Adipocyte (in vitro differentiated cells): ENCODE data around the gene MED15.

Experiments
- DNase-seq: peaks from one replicate; pipeline ENCODE4 v3.0.0-alpha.2; 2015; ENCODE audit warnings: low read depth
- H3K27me3 ChIP-seq: replicated peaks from 2 replicates; pipeline ENCODE4 v1.7.0; 2013; ENCODE audit warnings: mild to moderate bottlenecking, low read length, moderate library complexity; ENCODE audit not compliant: control insufficient read depth, insufficient read depth
- H3K36me3 ChIP-seq: 2 replicates; pipeline ENCODE4 v1.7.0; 2013; ENCODE audit warnings: low read length, mild to moderate bottlenecking, moderate library complexity; ENCODE audit not compliant: control insufficient read depth, insufficient read depth, severe bottlenecking
- H3K4me1 ChIP-seq: 2 replicates; pipeline ENCODE4 v1.7.0; 2013; ENCODE audit warnings: mild to moderate bottlenecking, low read length, moderate library complexity; ENCODE audit not compliant: control insufficient read depth, insufficient read depth
- H3K4me3 ChIP-seq: 2 replicates; pipeline ENCODE4 v1.7.0; 2013; ENCODE audit warnings: mild to moderate bottlenecking, low read length, moderate library complexity
- H3K9ac ChIP-seq: 2 replicates; pipeline ENCODE4 v1.7.0; 2013; ENCODE audit warnings: mild to moderate bottlenecking, low read length, moderate library complexity
- H3K9me3 ChIP-seq: 2 replicates; pipeline ENCODE4 v1.7.0; 2013; ENCODE audit warnings: mild to moderate bottlenecking, low read length, moderate library complexity; ENCODE audit not compliant: control insufficient read depth

The MED15 gene

DNA sequence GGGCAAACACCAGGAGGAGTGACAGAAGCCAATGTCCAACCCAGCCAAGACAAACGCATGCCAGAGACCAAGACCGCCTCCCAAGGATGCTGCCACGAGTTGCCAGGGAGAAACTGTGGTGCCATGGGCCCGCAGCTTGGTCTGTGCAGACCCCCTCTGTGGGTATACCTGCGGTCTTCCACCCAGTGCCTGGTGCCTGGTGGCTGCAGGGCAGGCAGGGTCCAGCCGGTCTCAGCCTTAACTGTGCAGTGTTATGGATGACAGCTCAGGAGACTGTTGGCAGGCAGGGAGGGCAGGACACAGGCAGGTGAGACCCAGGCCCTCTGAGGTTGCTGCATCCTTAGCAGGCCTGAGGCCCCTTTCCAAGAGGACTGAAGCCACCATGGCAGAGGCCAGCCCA lies 97.9 kb downstream of the MED15 start:
- no peaks in the 10 kb centered on the region for H3K4me1 ChIP-seq
- no peaks in the 10 kb centered on the region for H3K9me3 ChIP-seq
- H3K9ac ChIP-seq: no peak overlapping the region
- no peaks in the 10 kb centered on the region for H3K36me3 ChIP-seq
- peaks cover 36% of the 10 kb centered on the region for H3K27me3 ChIP-seq
- H3K4me3 ChIP-seq: no peak overlapping the region
- DNase-seq: no peak

DNA sequence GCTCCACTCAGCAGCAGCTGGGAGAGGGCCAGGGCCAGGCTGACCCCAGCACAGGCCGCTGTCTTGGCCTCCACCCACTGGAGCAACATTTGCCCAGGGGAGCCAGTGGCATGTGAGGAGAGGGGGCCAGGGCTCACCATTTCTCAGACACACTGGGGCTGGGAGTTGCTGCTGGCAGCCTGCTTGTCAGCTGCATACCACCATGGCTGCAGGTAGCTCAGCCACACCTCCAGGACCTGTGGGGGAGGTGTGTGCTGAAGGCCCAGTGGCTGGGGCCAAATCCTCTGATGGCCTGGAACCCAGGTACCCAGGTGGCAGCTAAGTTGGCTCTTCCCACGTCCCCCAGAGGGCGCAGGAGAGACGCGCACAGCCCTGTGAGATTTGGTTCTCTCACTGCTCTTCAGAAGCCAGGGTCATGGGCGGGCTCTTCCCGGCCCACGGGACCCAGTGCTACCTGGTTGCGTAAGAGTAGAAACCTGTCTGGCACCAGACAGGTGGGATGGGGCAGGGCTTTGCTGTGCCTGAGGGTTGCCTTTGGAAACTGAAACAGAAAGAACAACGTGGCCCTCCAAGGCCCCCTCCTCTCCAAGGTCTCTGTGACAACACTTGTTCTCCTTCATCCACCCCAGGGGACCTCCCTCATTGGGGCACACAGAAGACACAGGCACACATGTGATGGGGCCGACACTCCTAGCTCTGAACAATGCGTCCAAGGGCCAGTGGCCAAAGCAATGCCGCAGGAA lies 98.8 kb downstream of the MED15 start:
- Histone ChIP-seq H3K9ac (no peak overlapping the region), H3K36me3 (no peaks in the 10 kb centered on the region), H3K9me3 (no peaks in the 10 kb centered on the region), H3K4me1 (no peaks in the 10 kb centered on the region), H3K4me3 (no peak overlapping the region), H3K27me3 (peaks cover 36% of the 10 kb centered on the region)
- peak; percentile 36 for DNase-seq

DNA sequence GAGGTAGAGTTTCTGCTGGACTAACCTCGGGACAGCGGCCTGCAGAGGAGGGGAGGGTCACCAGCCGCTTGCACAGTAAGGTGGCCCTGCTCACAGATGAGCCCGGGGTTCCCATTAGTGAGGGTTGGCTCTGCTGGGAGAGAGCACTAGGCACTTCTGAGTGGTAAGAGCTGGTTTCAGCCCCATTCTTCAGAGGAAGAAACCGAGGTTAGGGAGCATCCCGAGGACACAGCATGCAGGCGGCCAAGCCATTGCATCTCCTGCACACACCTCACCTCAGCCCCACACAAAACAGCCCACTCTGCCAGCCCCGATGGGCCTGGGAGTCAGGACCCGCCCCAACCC lies 99.3 kb downstream of the MED15 start:
- Histone ChIP-seq H3K9me3 (no peaks in the 10 kb centered on the region), H3K36me3 (no peaks in the 10 kb centered on the region), H3K4me1 (no peaks in the 10 kb centered on the region), H3K4me3 (no peak overlapping the region), H3K27me3 (peaks cover 36% of the 10 kb centered on the region), H3K9ac (no peak overlapping the region)
- DNase-seq: no peak

DNA sequence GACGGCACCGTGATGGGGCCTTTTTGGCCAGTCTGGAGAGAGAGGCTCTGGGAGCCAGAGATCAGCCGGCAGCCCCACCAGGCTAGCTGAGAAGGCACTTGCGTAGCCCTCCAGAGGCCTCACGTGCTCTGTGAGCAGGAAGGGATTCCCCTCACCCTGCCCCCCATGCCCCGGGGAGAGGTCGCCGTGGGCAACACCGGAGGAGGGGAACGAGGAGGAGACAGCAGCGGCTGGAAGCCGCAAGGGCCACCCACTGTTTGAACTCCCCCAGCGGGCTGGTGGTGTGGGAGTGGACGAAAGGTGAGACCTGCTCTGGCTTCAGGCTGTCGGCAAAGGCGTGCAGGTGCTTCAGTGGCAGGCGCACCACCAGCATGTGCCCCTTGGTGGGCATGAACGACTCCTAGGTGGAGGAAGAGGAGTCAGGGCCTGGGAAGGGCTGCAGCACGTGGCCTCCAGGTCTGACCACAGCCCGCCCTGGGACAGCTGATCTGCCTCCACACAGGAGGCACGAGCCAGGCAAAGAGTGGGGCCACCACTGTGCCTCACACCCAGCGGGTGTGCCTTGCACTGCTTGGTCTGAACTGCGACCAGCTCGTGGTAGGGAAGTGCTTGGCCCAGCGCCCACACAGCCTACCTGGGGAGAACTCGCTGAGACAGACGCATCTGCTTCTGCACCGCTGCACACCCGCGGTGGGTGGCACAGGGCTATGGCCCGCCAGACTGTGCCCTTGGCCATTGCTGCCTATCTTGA lies 99.9 kb downstream of the MED15 start:
- H3K27me3 ChIP-seq: peaks cover 35% of the 10 kb centered on the region
- H3K36me3 ChIP-seq: no peaks in the 10 kb centered on the region
- no peak overlapping the region for H3K4me3 ChIP-seq
- no peak for DNase-seq
- H3K9me3 ChIP-seq: no peaks in the 10 kb centered on the region
- H3K9ac ChIP-seq: no peak overlapping the region
- no peaks in the 10 kb centered on the region for H3K4me1 ChIP-seq

DNA sequence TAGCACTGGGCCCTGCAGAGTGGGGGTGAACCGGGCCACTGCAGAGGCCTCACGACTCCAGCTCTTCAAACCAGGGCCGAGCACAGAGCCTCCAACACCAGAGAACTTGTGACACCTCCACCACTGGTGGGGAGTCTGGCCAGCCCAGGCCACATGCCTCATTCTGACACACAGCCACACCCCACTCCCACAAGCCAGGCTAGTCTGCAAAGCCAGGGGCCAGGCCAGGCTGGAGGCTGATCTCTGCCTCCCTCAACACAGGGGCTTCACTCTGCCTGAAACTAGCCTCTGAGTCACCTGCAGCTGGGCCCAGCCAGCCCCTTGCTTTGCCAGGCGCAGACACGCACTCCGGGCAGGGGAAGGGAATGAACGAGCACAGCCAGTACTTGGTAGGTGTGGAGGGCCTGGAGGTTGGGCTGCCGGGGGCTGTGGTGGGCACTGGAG lies 102.9 kb downstream of the MED15 start:
- Histone ChIP-seq H3K27me3 (peaks cover 34% of the 10 kb centered on the region), H3K9ac (no peak overlapping the region), H3K4me1 (no peaks in the 10 kb centered on the region), H3K9me3 (no peaks in the 10 kb centered on the region), H3K36me3 (no peaks in the 10 kb centered on the region), H3K4me3 (no peak overlapping the region)
- no peak for DNase-seq

DNA sequence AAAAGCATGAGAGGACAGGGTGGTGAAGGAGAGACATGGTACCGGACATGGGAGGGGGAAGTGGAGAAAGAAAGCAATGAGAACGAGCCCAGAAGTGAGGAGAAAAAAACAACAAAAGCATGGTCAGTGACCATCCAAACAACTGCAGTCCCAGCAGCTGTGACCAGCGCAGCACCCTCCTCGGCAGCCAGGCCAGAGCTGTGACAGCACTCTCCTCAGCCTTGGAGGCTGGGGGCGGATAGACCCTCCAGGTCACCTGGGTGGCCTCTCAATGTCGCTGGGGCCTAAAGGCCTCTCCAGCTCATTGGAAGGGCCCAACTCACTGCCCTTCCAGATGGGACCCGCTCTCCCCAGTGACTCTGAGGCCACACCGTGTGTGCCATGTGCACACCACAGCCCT lies 103.3 kb downstream of the MED15 start:
- Histone ChIP-seq H3K4me3 (no peak overlapping the region), H3K36me3 (no peaks in the 10 kb centered on the region), H3K27me3 (peaks cover 34% of the 10 kb centered on the region), H3K4me1 (no peaks in the 10 kb centered on the region), H3K9ac (no peak overlapping the region), H3K9me3 (no peaks in the 10 kb centered on the region)
- no peak for DNase-seq

DNA sequence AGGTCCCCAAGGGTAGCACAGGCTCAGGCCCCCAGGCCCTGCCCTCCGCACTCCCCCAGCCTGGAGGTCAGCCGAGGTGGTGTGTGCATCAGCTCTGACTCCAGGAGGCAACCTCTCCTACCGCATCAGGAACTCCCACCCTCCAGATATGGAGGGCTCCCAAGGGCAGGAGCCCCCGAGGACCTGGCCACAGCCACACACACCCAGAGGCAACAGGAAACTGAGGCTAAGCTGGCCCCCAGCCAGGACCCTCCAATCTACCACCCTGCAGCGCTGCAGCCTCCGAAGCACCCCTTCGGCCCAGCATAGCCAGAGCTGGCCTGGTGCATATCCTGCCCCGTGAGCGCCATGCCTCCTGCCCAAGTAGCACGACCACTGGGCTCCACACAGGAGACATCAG lies 104.0 kb downstream of the MED15 start:
- DNase-seq: no peak
- peaks cover 30% of the 10 kb centered on the region for H3K27me3 ChIP-seq
- H3K36me3 ChIP-seq: no peaks in the 10 kb centered on the region
- H3K9ac ChIP-seq: no peak overlapping the region
- no peaks in the 10 kb centered on the region for H3K9me3 ChIP-seq
- H3K4me3 ChIP-seq: no peak overlapping the region
- H3K4me1 ChIP-seq: no peaks in the 10 kb centered on the region

DNA sequence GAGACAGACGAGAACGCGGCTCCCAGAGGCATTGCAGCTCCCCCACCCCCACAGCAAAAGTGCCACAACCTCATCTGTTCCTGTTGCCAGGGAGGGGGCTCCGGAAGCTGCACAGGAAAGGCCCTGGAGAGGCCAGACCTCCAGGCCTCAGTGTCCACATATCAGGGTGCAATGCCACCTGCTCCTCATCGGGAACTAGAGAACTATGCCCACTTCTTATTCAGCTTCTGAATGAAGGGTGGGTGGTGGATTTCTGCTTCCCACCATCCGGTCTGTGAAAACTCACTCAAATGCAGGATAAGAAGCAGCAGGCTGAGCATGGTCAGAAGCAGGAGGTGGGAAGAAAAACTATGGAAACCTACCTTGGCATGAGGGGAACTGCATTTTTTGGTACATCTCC lies 105.9 kb downstream of the MED15 start:
- Histone ChIP-seq H3K9ac (no peak overlapping the region), H3K4me1 (no peaks in the 10 kb centered on the region), H3K36me3 (no peaks in the 10 kb centered on the region), H3K9me3 (no peaks in the 10 kb centered on the region), H3K27me3 (peaks cover 15% of the 10 kb centered on the region), H3K4me3 (no peak overlapping the region)
- no peak for DNase-seq

DNA sequence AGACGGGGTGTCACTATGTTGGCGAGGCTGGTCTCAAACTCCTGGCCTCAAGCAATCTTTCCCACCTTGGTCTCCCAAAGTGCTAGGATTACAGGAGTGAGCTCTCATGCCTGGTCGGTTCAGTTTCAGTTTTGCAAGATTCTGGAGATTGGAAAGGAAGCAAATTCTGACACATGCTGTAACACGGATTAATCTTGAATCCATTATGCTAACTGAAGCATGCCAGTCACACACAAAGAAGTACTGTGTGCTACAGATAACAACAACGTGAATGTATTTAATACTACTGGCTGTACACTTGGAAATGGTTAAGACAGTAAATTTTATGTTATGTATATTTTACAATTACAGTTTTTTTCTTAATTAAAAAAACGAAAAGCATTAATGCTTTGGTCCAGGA lies 107.6 kb downstream of the MED15 start:
- Histone ChIP-seq H3K9me3 (no peaks in the 10 kb centered on the region), H3K9ac (no peak overlapping the region), H3K4me3 (no peak overlapping the region), H3K36me3 (no peaks in the 10 kb centered on the region), H3K4me1 (no peaks in the 10 kb centered on the region), H3K27me3 (peaks cover 15% of the 10 kb centered on the region)
- no peak for DNase-seq

DNA sequence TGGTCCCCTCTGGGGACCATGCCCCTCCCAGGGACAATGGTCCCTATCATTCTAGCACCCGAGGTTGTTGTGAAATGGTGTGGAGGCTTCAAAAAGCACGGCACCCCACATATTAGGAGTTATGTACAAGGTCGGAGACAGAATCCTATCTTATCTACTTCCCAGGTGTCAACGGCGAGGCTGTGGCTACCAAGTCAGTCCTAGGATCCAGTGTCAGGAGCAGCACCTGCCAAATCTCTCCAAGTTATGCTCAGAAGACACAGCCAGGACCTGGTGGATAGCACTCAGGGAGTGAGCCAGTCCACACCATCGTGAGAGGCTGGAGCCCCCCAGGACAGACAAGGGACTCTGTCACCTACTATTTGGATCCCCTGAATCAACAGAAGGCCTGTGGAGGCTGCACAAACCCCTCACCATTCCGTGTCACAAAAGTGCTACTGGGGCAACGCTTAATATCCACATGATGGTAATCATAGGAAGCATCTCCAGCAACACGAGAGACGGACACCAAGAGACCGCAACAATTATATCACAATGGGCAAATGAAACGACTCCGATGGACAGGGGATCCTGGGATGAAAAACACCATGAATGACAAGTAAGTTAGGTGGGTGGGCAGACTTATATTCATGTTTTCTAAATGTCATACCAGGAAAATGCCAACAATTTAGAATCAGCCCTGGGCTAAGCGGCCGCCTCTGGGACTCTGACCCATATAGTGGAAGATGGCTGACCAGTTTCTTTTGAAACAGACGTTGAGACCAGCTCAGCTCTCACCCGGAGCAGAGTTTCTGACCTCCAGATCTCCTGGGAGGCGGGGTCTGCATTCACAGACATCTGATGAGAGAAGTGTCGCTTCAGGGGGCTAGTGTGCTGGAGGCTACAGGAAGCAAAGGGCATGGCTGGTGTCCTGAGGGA lies 108.4 kb downstream of the MED15 start:
- Histone ChIP-seq H3K4me3 (no peak overlapping the region), H3K4me1 (no peaks in the 10 kb centered on the region), H3K9ac (no peak overlapping the region), H3K36me3 (no peaks in the 10 kb centered on the region), H3K27me3 (peaks cover 18% of the 10 kb centered on the region), H3K9me3 (no peaks in the 10 kb centered on the region)
- DNase-seq: no peak

DNA sequence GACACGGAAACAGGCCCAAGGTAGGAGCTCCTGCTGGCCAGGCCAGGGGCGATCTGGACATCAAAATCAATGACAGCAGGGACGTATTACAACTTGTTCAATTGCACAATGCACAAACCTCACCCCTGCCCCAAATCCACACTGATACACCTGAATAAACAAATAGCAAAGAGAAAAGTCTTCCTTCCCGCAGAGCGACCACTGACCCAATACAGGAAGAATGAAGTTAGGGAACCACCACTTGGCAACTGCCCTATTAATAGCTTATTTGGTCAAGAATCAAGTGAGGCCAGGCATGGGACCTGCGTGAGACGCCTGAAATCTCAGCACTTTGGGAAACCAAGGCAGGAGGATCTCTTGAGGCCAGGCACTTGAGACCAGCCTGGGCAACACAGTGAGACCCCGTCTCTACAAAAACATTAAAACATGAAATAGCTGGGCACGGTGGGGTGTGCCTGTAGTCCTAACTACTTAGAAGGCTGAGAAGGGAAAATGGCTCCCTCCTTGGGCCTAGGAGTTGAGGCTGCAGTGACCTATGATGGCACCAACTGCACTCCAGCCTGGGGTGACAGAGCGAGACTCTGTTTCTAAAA lies 109.1 kb downstream of the MED15 start:
- Histone ChIP-seq H3K27me3 (peaks cover 22% of the 10 kb centered on the region), H3K4me3 (no peak overlapping the region), H3K9ac (no peak overlapping the region), H3K9me3 (no peaks in the 10 kb centered on the region), H3K36me3 (no peaks in the 10 kb centered on the region), H3K4me1 (no peaks in the 10 kb centered on the region)
- DNase-seq: no peak
